Psoas muscle (tissue), 8 donors: ENCODE measurements around the gene PDE6A. TPM values are rescaled to one million over a fixed set of nuclear protein-coding genes. Genes with fewer than 3 reads are reported as not detected.

Experiments used
- ATAC-seq, 4 donors: fragments of 200-7000 bp; cut with Tn5 transposase; one replicate each; pipeline ENCODE4 v1.9.1; 2020; ENCODE audit warnings: moderate library complexity in 3 of 4, mild to moderate bottlenecking in 2 of 4
- DNase-seq, 2 donors: peaks; one replicate each; pipeline ENCODE4 v3.0.0-alpha.2; 2020
- H3K27ac ChIP-seq: fragments of 200-600 bp; one replicate; pipeline ENCODE4 v1.8.0; 2022
- H3K27me3 ChIP-seq, 3 donors: fragments of 200-600 bp in 1 of 3; one replicate each; pipeline versions ENCODE4 v1.6.1 to v1.8.0; 2013 to 2022; ENCODE audit warnings: low read length in 2 of 3, mild to moderate bottlenecking in 2 of 3, moderate library complexity in 1 of 3; ENCODE audit not compliant: insufficient read depth in 3 of 3
- H3K36me3 ChIP-seq, 2 donors: fragments of 200-600 bp in 1 of 2; one replicate each; pipeline versions ENCODE4 v1.6.1 to v1.8.0; 2013 to 2022; ENCODE audit warnings: low read depth in 1 of 2, mild to moderate bottlenecking in 1 of 2, moderate library complexity in 1 of 2; ENCODE audit not compliant: insufficient read depth in 1 of 2
- H3K4me1 ChIP-seq: fragments of 200-600 bp; one replicate; pipeline ENCODE4 v1.8.0; 2022
- H3K4me3 ChIP-seq: fragments of 200-600 bp; one replicate; pipeline ENCODE4 v1.8.0; 2022; ENCODE audit warnings: mild to moderate bottlenecking
- H3K9me3 ChIP-seq: fragments of 200-600 bp; one replicate; pipeline ENCODE4 v1.8.0; 2022
- WGBS, 3 donors: extraction: QIAGEN DNeasy Blood & Tissue Kit; methylation state at CpG; one replicate each; pipeline versions ENCODE4 v1.1.6 to v1.1.7; 2013; 5-methylcytosine and 5-hydroxymethylcytosine counted together
- intact Hi-C, 2 donors: fragments of 100-400 bp; cut with DNase I; formaldehyde crosslinking; loops; one replicate each; pipeline versions ENCODE4 v1.11.0 to v1.14.2; 2022
- polyA plus RNA-seq, 3 donors: library from polyadenylated mRNA; stranded (reverse); fragments of 200-250 nt; gene quantifications; one replicate each; pipeline ENCODE4 v1.2.3, GENCODE V29; 2013
- total RNA-seq, 4 donors: library from RNA; stranded (reverse); fragmentation: NEBNext Ultra II Directional in 2 of 4; extraction: Animal tissue kit (Norgen Biotek cat#: 25700) in 2 of 4; gene quantifications; one replicate each; pipeline versions ENCODE4 v1.2.1 to v1.2.4, GENCODE V29; 2021 to 2023
- TF ChIP-seq, protein P1 (sequence below): fragments of 200-600 bp; IDR thresholded peaks from one replicate; pipeline ENCODE4 v1.8.0; 2022; ENCODE audit warnings: antibody characterized with exemption
- donor health status: healthy with polysubstance abuse.
- donor health status: DM: no; HTN: no; CAD: no; lungs with moderate emphysema.
- donor health status: Bipolar disorder and iron deficiency.
- donor health status: healthy.
- donor health status: DM: yes; HTN: yes; CAD: no.
- donor health status: DM: no; HTN: no; CAD: no.
- donor health status: DM: no; HTN: no; CAD: no.
- donor health status: DM: yes; HTN: yes; CAD: no.

PDE6A gene
- total and polyA plus RNA-seq, 7 donors: 0.04 to 0.26 (median 0.10) TPM

DNA sequence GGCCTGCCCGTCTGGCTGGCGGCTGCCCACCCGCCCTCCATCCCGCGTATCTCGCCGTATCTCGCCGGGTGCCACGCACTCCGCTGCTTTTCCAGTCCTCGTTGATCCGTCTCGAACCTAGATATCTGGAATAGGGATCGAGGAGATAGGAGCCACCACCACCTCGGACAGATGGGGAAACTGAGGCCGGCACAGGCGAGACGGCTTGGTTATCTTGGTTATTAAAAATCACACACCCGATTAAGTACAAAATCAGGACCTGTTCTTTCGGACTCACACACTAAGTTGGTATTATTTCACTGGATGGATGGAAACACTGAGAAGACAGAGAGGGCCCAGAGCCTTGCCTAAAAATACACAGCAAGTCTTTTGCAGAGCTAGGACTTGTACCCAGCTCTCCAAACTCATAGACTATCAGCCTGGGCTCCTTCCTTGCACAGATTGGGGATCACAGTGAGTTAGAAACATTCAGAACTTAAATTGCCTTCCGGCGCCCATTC is 16.6 kb upstream of the PDE6A start:
- WGBS, 3 donors: 12 to 16% (median 13%) methylated on average over 20 to 23 of the region's 23 CpGs
- TF ChIP-seq, protein P1, sequence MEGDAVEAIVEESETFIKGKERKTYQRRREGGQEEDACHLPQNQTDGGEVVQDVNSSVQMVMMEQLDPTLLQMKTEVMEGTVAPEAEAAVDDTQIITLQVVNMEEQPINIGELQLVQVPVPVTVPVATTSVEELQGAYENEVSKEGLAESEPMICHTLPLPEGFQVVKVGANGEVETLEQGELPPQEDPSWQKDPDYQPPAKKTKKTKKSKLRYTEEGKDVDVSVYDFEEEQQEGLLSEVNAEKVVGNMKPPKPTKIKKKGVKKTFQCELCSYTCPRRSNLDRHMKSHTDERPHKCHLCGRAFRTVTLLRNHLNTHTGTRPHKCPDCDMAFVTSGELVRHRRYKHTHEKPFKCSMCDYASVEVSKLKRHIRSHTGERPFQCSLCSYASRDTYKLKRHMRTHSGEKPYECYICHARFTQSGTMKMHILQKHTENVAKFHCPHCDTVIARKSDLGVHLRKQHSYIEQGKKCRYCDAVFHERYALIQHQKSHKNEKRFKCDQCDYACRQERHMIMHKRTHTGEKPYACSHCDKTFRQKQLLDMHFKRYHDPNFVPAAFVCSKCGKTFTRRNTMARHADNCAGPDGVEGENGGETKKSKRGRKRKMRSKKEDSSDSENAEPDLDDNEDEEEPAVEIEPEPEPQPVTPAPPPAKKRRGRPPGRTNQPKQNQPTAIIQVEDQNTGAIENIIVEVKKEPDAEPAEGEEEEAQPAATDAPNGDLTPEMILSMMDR: no peak
- no peak for DNase-seq
- intact Hi-C loops: loop anchor here (5.0 kb wide), 2 partner anchors 109 to 129 kb away; no protein-coding TSS in a partner anchor
- no peaks in the 10 kb centered on the region for H3K36me3 ChIP-seq
- H3K4me1 ChIP-seq: no peaks in the 10 kb centered on the region
- peak overlapping the region; percentile 72 for H3K4me3 ChIP-seq
- no peaks in the 10 kb centered on the region for H3K27me3 ChIP-seq
- peak overlapping the region; percentile 92 for H3K27ac ChIP-seq
- ATAC-seq: no peak
- no peaks in the 10 kb centered on the region for H3K9me3 ChIP-seq

DNA sequence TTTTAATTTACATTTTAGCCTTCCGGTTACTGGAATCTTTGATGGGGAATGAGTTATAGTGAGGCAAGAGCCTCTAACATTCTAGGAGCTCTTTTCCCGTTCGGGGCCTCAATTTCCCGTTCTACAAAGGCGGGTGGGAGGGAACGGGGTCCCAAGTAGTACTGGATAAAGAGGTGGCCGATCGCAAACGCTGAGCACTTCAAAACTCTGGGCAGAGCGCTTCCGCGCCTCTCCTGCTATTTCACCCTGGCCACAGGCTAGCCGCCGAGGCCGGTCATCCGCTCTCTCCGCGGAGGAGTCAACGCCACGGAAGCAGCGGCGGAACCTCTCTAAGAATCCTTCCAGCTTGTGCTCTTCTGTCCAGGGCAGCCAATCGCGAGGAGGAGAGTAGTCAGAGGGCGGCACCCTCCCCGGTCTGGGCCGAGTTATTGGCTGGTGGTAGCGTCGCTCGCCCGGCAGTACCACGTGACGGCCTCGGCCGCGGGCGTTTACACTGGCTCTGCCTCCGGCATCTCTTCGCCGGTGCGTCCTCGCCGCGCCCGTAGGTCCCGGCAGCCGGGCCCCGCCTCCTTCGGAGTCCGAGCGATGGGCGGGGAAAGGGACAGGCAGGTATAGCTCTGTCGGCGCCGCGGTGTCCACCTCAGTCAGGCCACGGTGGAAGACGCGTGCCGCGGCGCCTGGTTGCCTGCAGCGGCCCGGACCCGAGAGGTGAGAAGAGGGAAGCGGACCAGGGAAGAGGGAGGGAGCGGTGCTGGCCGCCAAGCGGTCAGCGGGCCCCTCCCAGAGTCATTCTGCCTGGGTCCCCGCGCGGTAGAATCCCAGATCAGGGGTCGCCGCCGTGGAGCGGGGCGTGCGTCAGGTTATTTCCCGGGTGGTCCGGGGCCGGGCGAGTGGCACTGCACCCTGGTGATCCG is 15.9 kb upstream of the PDE6A start, which contains the start of gene SLC26A2:
TSS of gene SLC26A2 (plus strand) at position 487 of the 914 bp plus-strand sequence. CDS start 16,895 bp downstream, outside the sequence.
- Histone ChIP-seq H3K27me3 (no peaks in the 10 kb centered on the region), H3K36me3 (no peaks in the 10 kb centered on the region), H3K4me1 (no peaks in the 10 kb centered on the region), H3K9me3 (no peaks in the 10 kb centered on the region), H3K4me3 (peak within 1 kb of the TSS; percentile 72), H3K27ac (peak within 1 kb of the TSS; percentile 92)
- DNase-seq (peak; percentile 98), ATAC-seq (peak; percentile 99 to 100 (median 99))
- intact Hi-C loops: loop anchor here (5.0 kb wide), 2 partner anchors 108 to 128 kb away; no protein-coding TSS in a partner anchor
- WGBS, 3 donors: 0 to 1% (median 0%) methylated on average over 50 to 84 of the region's 84 CpGs
- TF ChIP-seq, protein P1: no peak

DNA sequence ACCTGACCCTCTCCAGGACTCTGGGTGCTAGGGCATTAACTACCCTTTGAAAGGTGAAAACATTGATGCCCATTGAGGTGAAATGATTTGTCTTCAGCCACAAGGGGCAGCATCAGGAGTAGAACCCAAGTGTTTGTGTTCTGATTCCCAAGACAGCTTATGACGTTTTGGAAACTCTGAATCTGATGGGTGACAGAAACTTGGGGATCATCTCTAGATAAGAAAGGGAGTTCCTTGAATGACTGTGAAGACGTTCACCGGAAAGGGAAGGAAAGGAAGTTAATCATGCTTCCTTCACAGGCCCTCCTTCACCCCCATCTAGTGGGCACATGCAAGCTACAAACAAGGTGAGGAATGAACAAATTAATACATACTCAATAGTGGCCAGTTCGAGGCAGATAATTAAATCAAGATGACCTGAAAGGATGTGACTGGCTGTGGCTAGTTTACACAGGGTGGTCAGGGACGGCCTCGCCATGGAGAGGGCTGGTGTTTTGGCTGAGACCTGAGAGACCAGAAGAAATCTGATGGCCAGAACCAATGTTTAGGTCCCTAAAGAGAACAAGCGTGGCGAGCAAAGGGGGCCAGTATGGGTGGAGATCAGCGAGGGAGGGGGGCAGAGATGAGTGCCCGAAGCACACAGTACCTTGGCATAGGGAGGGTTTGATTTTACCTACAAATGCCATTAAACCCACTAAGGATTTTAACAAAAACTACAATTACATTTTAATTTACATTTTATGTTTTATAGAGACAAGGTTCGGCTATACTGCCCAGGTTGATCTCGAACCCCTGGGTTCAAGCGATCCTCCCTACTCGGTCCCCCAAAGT is 15.0 kb upstream of the PDE6A start:
- H3K9me3 ChIP-seq: no peaks in the 10 kb centered on the region
- no peaks in the 10 kb centered on the region for H3K36me3 ChIP-seq
- TF ChIP-seq, protein P1: peak; percentile 37
- intact Hi-C loops: loop anchor here (5.0 kb wide), 2 partner anchors 107 to 127 kb away; no protein-coding TSS in a partner anchor
- H3K27ac ChIP-seq: peak overlapping the region; percentile 92
- peak in 2 of 4 donors; percentile 8 to 13 for ATAC-seq
- H3K4me1 ChIP-seq: no peaks in the 10 kb centered on the region
- no peak for DNase-seq
- peak overlapping the region; percentile 72 for H3K4me3 ChIP-seq
- no peaks in the 10 kb centered on the region for H3K27me3 ChIP-seq
- 40 to 48% (median 47%) methylated on average over 14 of the region's 14 CpGs for WGBS, 3 donors

DNA sequence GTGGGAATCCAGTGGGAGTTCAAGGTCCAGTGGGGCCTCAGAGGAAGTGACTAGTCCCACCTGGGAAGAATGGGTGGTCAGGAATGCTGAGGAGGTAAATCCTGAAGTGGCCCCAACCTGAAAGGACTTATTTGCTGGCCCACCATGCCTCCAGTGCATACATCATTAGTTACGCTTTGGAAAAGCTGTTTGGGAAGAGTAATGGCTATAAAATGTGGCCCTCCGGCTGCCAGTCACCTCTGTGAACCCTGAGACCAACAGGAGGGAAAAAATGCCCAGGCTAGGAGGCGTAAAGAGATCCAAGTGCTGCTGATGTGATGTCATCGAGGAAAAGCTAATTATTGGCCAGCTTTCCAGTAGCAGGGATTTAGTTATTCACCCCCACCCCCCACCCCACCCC is 13.3 kb upstream of the PDE6A start:
- TF ChIP-seq, protein P1: no peak
- H3K36me3 ChIP-seq: no peaks in the 10 kb centered on the region
- no peak for ATAC-seq
- intact Hi-C loops: no loop called here
- no peak overlapping the region for H3K27ac ChIP-seq
- WGBS, 3 donors: 66 to 76% (median 73%) methylated on average over 4 of the region's 4 CpGs
- H3K4me1 ChIP-seq: no peaks in the 10 kb centered on the region
- no peaks in the 10 kb centered on the region for H3K9me3 ChIP-seq
- DNase-seq: no peak
- H3K4me3 ChIP-seq: no peak overlapping the region
- no peaks in the 10 kb centered on the region for H3K27me3 ChIP-seq
